OCI-LY7 (cell line): ENCODE data around the gene CFAP100. TPM values are rescaled to one million over a fixed set of nuclear protein-coding genes. Genes with fewer than 3 reads are reported as not detected.

Experiments
- BruUV-seq: library from RNA; stranded (reverse); fragments of 400-500 nt; replicated peaks from 2 replicates; lab custom pipeline; 2021; lab: Mats Ljungman, UMichigan
- CTCF ChIA-PET: fragments of 300-600 bp; sonication (Branson Sonifier 250); formaldehyde crosslinking; loops from one replicate; lab custom pipeline; 2022; ENCODE audit warnings: antibody characterized with exemption; ENCODE audit not compliant: unreplicated experiment; lab: Charles Lee
- POLR2A ChIA-PET: fragments of 300-600 bp; sonication (Branson Sonifier 250); formaldehyde crosslinking; loops from one replicate; lab custom pipeline; 2022; ENCODE audit warnings: antibody characterized with exemption; lab: Charles Lee
- DNase-seq: peaks from one replicate; pipeline ENCODE4 v3.0.0-alpha.2; 2015; ENCODE audit warnings: low spot score
- H2AFZ ChIP-seq: fragments of 200-600 bp; sonication (generic), shearing (Covaris generic); 2 replicates; pipeline ENCODE4 v1.6.1; 2014; ENCODE audit warnings: mild to moderate bottlenecking, antibody characterized with exemption, low read length, moderate library complexity
- H3K27ac ChIP-seq: fragments of 200-600 bp; sonication (generic); 2 replicates; pipeline ENCODE4 v1.5.1; 2014; ENCODE audit warnings: mixed run types, low read depth, mild to moderate bottlenecking, moderate library complexity, low read length, inconsistent platforms; ENCODE audit not compliant: poor library complexity, severe bottlenecking
- H3K36me3 ChIP-seq: fragments of 200-600 bp; sonication (generic); 2 replicates; pipeline ENCODE4 v1.6.1; 2014; ENCODE audit warnings: mild to moderate bottlenecking, antibody characterized with exemption, low read length, moderate library complexity, mixed read lengths; ENCODE audit not compliant: insufficient read depth
- H3K4me1 ChIP-seq: fragments of 200-600 bp; sonication (generic); 2 replicates; pipeline ENCODE4 v1.5.1; 2014; ENCODE audit warnings: mild to moderate bottlenecking, low read length; ENCODE audit not compliant: insufficient read depth, poor library complexity, severe bottlenecking
- H3K4me2 ChIP-seq: fragments of 200-600 bp; sonication (generic); 2 replicates; pipeline ENCODE4 v1.6.1; 2014; ENCODE audit warnings: mild to moderate bottlenecking, low read length
- H3K4me3 ChIP-seq: fragments of 200-600 bp; sonication (generic); 2 replicates; pipeline ENCODE4 v1.5.1; 2014; ENCODE audit warnings: mild to moderate bottlenecking, low read depth, low read length; ENCODE audit not compliant: poor library complexity, severe bottlenecking
- H3K79me2 ChIP-seq: fragments of 200-600 bp; sonication (generic); 2 replicates; pipeline ENCODE4 v1.6.1; 2016; ENCODE audit warnings: low read depth, mild to moderate bottlenecking, low read length, moderate library complexity, mixed read lengths; ENCODE audit not compliant: insufficient read depth
- H3K9me2 ChIP-seq: fragments of 200-600 bp; sonication (generic); 2 replicates; pipeline ENCODE4 v1.6.1; 2016; ENCODE audit warnings: mild to moderate bottlenecking, low read length, mixed read lengths; ENCODE audit not compliant: insufficient read depth
- H3K9me3 ChIP-seq: fragments of 200-600 bp; sonication (generic); 2 replicates; pipeline ENCODE4 v1.6.1; 2014; ENCODE audit warnings: mild to moderate bottlenecking, mixed run types, low read length, mixed read lengths
- H4K20me1 ChIP-seq: fragments of 200-600 bp; sonication (generic); 2 replicates; pipeline ENCODE4 v1.6.1; 2014; ENCODE audit warnings: mild to moderate bottlenecking, antibody characterized with exemption, low read length, moderate library complexity, mixed read lengths; ENCODE audit not compliant: insufficient read depth
- CTCF ChIP-seq: fragments of 200-600 bp; sonication (generic); conservative IDR thresholded peaks from 2 replicates; pipeline ENCODE4 v1.5.1; 2014; ENCODE audit warnings: mild to moderate bottlenecking, antibody characterized with exemption, low read length, moderate library complexity, mixed read lengths
- EZH2phosphoT487 ChIP-seq: fragments of 200-600 bp; sonication (generic); IDR thresholded peaks from 2 replicates; pipeline ENCODE4 v1.6.1; 2018; ENCODE audit warnings: low read depth, borderline replicate concordance, mild to moderate bottlenecking, mixed run types, antibody characterized with exemption, low read length, moderate library complexity, mixed read lengths
- intact Hi-C: fragments of 100-400 bp; cut with micrococcal nuclease; formaldehyde crosslinking; loops from one replicate; pipeline ENCODE4 v1.10.0; 2022; ENCODE audit not compliant: unreplicated experiment
- total RNA-seq, 2 experiments: library from RNA; depleted of rRNA in 1 of 2; stranded (reverse); fragments of >200 nt in 1 of 2; shearing (Covaris generic) in 1 of 2; gene quantifications; 2 replicates each; pipeline ENCODE4 v1.2.3, GENCODE V29; 2014 to 2022

Gene CFAP100
- total RNA-seq, 2 experiments from 2014 or later: not detected

DNA sequence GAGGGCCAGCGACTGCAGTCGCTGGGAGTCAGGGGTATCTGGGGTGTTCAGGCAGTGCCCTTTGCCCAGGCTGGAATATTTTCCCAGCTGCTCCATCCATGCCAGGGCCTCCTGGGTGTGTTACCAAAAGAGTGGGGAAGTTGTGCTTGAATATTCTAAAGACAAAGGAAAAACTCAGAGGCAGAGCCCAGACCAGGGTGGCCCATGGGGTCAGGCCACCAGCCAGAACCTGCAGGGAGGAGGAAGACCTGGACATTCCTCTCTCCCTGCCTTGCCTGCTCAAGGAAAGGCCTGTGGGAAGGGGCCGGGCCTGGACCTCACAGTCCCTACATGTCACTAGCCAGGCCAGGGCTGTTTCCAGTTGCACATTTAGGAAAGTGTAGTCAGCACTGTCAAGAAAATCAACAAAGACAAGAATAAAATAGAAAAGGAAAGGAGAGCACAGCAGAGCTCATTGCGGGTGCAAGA is 21.5 kb upstream of the CFAP100 start:
- no peak for DNase-seq
- H3K4me1 ChIP-seq: no peaks in the 10 kb centered on the region
- H3K4me3 ChIP-seq: no peak overlapping the region
- BruUV-seq: no TSS peak
- H3K4me2 ChIP-seq: no peak overlapping the region
- no peak overlapping the region for H3K27ac ChIP-seq
- no peaks in the 10 kb centered on the region for H3K79me2 ChIP-seq
- H4K20me1 ChIP-seq: no peaks in the 10 kb centered on the region
- H2AFZ ChIP-seq: no peak overlapping the region
- CTCF ChIA-PET: no interaction called here
- intact Hi-C loops: no loop called here
- no peak for TF ChIP-seq CTCF
- no peak for TF ChIP-seq EZH2phosphoT487
- POLR2A ChIA-PET: no interaction called here
- H3K36me3 ChIP-seq: no peaks in the 10 kb centered on the region
- no peaks in the 10 kb centered on the region for H3K9me2 ChIP-seq
- H3K9me3 ChIP-seq: no peaks in the 10 kb centered on the region

DNA sequence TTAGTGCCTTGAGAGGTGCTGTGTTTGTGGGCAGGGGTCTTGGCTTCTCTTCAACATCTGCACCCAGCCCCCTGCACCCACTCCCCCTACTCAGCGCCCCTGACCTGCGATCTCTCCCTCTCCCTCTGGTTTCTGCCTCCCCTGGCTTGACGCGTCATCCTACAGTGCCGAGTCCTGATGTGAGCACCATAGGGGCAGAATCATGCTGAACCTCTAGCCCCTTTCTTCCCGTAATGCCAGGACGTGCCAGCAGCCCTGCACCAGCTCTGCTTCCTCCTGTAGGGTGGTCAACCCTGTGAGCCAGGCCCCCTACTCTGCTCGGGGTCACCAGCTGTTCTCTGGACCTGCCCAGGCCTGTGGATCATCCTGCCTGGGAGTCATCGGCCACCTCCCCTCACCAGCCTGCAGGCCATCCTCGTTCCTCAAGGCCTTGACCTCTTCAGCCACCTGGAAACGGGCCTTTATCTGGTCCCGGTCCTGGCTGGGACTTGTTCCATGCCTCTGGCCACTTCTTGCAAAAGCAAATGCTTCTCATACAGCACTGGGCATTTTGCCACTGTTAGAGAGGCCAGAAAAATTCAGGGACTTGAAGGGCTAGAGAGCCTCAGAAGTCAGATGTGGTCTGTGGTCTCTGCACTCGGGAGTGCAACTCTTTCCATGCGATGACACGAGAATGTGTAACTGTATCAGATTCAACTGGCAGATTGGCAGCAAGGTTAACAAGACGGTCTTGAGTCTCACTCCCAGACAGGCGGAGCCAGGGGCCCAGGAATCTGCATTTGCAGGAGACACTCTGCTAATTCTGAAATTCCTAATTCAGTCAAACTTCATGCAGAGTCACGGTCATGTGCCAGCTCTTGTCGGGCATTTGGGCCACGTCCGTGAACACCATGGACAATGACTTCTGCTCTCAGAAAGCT is 20.8 kb upstream of the CFAP100 start:
- H3K9me2 ChIP-seq: no peaks in the 10 kb centered on the region

More for the DNA sequence above, 20.8 kb upstream of the CFAP100 start:
- POLR2A ChIA-PET: no interaction called here
- H3K36me3 ChIP-seq: no peaks in the 10 kb centered on the region
- TF ChIP-seq EZH2phosphoT487 (no peak), CTCF (no peak)
- no peaks in the 10 kb centered on the region for H3K9me3 ChIP-seq
- H3K79me2 ChIP-seq: no peaks in the 10 kb centered on the region
- CTCF ChIA-PET: no interaction called here
- DNase-seq: no peak
- BruUV-seq: no TSS peak
- H3K4me2 ChIP-seq: no peak overlapping the region
- intact Hi-C loops: no loop called here
- no peak overlapping the region for H2AFZ ChIP-seq
- no peaks in the 10 kb centered on the region for H4K20me1 ChIP-seq
- no peak overlapping the region for H3K4me3 ChIP-seq
- H3K27ac ChIP-seq: no peak overlapping the region
- H3K4me1 ChIP-seq: no peaks in the 10 kb centered on the region
